ENCODE measurements around the gene B4GALNT4. TPM values are rescaled to one million over a fixed set of nuclear protein-coding genes. Genes with fewer than 3 reads are reported as not detected.

Gene B4GALNT4
- total and polyA plus RNA-seq, 2 of the 13 experiments (the other 11 are each of a cell fraction or from before 2014, with no cell fraction given): 30.5 to 50.1 TPM

DNA sequence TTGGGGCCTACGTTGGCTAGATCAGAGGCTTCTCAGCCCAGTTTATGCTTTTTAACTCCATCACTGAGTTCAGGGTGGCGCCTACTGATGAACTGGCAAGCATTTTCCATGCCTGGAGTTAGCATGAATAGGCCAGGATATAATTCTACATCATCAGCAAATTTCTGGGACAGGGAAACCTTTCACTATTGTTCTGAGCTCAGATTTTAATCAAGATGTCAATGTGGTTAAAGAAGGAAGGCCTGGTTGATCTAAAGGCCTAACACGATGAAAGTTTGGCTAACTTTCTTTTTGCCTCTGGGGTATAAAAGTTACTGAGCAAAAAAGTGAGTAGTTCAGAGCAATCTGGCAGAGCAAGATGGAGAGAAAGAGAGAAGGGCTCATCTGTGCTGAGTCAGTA, 27.0 kb upstream of the B4GALNT4 start:
- ChIA-PET CTCF (ENCODE audit: low intra/inter-chr PET ratio, low total read pairs) (no interaction called here), POLR2A (no interaction called here)
- Histone ChIP-seq H3K4me3 (replicated peaks in 1 of 3; ENCODE audit: insufficient read depth in 1 of 3, low read depth in 2 of 3, low read length in 3 of 3) (no peak overlapping the region), H3K79me2 (ENCODE audit: insufficient read depth, low read length) (no peaks in the 10 kb centered on the region), H3K27ac (ENCODE audit: extremely low read length, insufficient read depth, low read length) (no peak overlapping the region), H3K4me1 (ENCODE audit: insufficient read depth, low read length) (no peaks in the 10 kb centered on the region; the same call in 1 of the 2 replicates), H2AFZ (ENCODE audit: low read length) (no peak overlapping the region), H3K9me3 (ENCODE audit: low read length) (no peaks in the 10 kb centered on the region), H3K27me3 (ENCODE audit: control insufficient read depth in 1 of 2, insufficient read depth in 2 of 2, low read length in 2 of 2) (peaks cover 1 to 2% of the 10 kb centered on the region in 2 experiments; a peak in 2 of 5 replicates), H3K4me2 (ENCODE audit: low read depth, low read length) (no peak overlapping the region), H3K36me3 (replicated peaks in 1 of 2; ENCODE audit: control insufficient read depth in 1 of 2, insufficient read depth in 2 of 2, low read length in 2 of 2) (no peaks in the 10 kb centered on the region), H4K20me1 (ENCODE audit: insufficient read depth, low read length) (no peaks in the 10 kb centered on the region), H3K9ac (ENCODE audit: insufficient read depth, low read depth, low read length) (no peak overlapping the region)
- DNase-seq (ENCODE audit: low spot score) (no peak), FAIRE-seq (no peak), ATAC-seq (no peak)
- TF ChIP-seq SATB2 (CRISPR knock-in tag; IDR thresholded peaks at IDR 0.05): no peak
- TF ChIP-seq MAFK (conservative IDR thresholded peaks at IDR 0.05 in 1 of 2, IDR thresholded peaks at IDR 0.05 in 1 of 2; ENCODE audit: low read length in 2 of 2): peak; percentile 83 to 84
- no peak for TF ChIP-seq NFIC (IDR thresholded peaks at IDR 0.05; ENCODE audit: low read length)
- TF ChIP-seq MAFF (IDR thresholded peaks at IDR 0.05; ENCODE audit: low read depth, low read length): peak; percentile 77
- no peak for TF ChIP-seq ZNF614 (CRISPR knock-in tag; IDR thresholded peaks at IDR 0.05; ENCODE audit: borderline replicate concordance)
- no TSS peak for BruUV-seq (replicated peaks)
- in situ Hi-C loops (cut with HindIII; ENCODE audit: extremely low pct_ligation_motif_present, low pct_unique_long_range_greater_than_20kb) (no loop called here), intact Hi-C loops (cut with micrococcal nuclease; ENCODE audit: unreplicated experiment) (no loop called here)
- WGBS (ENCODE audit: low lambda C conversion rate): 47% methylated on average over 3 of the region's 3 CpGs

DNA sequence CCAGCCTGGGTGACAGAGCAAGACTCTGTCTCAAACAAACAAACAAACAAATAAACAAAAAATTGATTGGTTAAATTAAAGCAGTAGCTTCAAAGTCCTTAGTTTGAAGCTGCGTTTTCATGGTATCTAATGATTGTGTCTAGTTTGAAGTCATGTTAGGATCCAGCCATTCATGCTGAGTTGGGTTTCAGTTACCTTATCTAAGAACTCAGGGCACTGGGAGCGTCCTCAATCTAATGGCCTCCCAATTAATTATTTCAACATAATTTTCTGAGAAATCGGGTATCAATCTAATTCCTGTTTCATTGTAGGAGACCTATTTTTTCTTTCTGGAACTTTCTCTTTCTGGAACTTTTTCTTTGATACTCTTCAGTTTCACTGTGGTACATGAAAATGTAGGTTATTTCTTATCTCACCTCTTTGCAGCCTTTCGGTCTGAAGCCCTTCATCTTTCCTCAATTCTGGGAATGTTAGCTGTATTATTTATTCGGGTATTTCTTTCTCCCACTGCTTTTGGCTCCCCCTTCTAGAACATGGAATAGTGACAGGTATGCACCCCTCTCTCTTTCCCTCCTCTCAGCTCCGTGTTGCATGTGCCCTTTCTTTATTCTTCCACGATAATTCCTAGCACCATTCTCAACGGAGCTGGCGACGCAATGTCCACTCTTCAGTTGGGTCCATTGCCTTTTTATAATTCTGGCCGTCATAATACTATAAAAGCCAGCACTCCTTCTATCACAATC, 24.3 kb upstream of the B4GALNT4 start:
- POLR2A ChIA-PET: no interaction called here
- TF ChIP-seq ZNF619 (CRISPR knock-in tag; IDR thresholded peaks at IDR 0.05) (no peak), ZNF337 (CRISPR knock-in tag; IDR thresholded peaks at IDR 0.05; ENCODE audit: borderline replicate concordance, low read depth) (no peak), HNRNPUL1 (IDR thresholded peaks at IDR 0.05; ENCODE audit: low read depth, low read length) (no peak), ZNF501 (CRISPR knock-in tag; IDR thresholded peaks at IDR 0.05) (no peak), MXD4 (CRISPR knock-in tag; IDR thresholded peaks at IDR 0.05) (no peak), SMARCE1 (IDR thresholded peaks at IDR 0.05; ENCODE audit: borderline replicate concordance) (no peak), RCOR2 (CRISPR knock-in tag; IDR thresholded peaks at IDR 0.05) (no peak), ERF (CRISPR knock-in tag; IDR thresholded peaks at IDR 0.05) (no peak), CBX2 (IDR thresholded peaks at IDR 0.05; ENCODE audit: low read depth, low read length) (no peak), CBX2 (CRISPR knock-in tag; IDR thresholded peaks at IDR 0.05; ENCODE audit: low read depth) (no peak), MATR3 (CRISPR knock-in tag; IDR thresholded peaks at IDR 0.05) (no peak), SNAPC2 (CRISPR knock-in tag; IDR thresholded peaks at IDR 0.05) (no peak)
- TF ChIP-seq, protein P1, sequence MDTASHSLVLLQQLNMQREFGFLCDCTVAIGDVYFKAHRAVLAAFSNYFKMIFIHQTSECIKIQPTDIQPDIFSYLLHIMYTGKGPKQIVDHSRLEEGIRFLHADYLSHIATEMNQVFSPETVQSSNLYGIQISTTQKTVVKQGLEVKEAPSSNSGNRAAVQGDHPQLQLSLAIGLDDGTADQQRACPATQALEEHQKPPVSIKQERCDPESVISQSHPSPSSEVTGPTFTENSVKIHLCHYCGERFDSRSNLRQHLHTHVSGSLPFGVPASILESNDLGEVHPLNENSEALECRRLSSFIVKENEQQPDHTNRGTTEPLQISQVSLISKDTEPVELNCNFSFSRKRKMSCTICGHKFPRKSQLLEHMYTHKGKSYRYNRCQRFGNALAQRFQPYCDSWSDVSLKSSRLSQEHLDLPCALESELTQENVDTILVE (CRISPR knock-in tag; IDR thresholded peaks at IDR 0.05): no peak
- TF ChIP-seq, protein P2, sequence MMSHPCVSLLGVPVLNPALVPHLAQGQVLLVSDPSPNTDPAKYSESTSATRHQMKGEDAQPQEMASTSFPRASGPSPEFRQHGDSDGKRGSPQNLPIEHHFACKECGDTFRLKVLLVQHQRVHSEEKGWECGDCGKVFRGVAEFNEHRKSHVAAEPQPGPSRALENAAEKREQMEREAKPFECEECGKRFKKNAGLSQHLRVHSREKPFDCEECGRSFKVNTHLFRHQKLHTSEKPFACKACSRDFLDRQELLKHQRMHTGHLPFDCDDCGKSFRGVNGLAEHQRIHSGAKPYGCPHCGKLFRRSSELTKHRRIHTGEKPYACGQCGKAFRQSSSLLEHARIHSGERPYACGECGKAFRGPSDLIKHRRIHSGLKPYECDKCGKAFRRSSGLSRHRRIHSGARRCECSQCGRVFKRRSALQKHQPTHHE (CRISPR knock-in tag; IDR thresholded peaks at IDR 0.05; ENCODE audit: borderline replicate concordance): no peak

More for the DNA sequence above, 24.3 kb upstream of the B4GALNT4 start:
- no peaks in the 10 kb centered on the region for H3K36me3 ChIP-seq (replicated peaks in 1 of 2; ENCODE audit: control insufficient read depth in 1 of 2, insufficient read depth in 2 of 2, low read length in 2 of 2)
- intact Hi-C loops (cut with micrococcal nuclease; ENCODE audit: unreplicated experiment) (no loop called here), in situ Hi-C loops (cut with HindIII; ENCODE audit: extremely low pct_ligation_motif_present, low pct_unique_long_range_greater_than_20kb) (no loop called here)
- BruUV-seq (replicated peaks): no TSS peak
- 55% methylated on average over 11 of the region's 11 CpGs for WGBS (ENCODE audit: low lambda C conversion rate)
- DNase-seq (ENCODE audit: low spot score) (no peak), FAIRE-seq (no peak), ATAC-seq (no peak)
- no peaks in the 10 kb centered on the region for H3K79me2 ChIP-seq (ENCODE audit: insufficient read depth, low read length)
- CTCF ChIA-PET (ENCODE audit: low intra/inter-chr PET ratio, low total read pairs): no interaction called here
- H3K4me3 ChIP-seq (replicated peaks in 1 of 3; ENCODE audit: insufficient read depth in 1 of 3, low read depth in 2 of 3, low read length in 3 of 3): no peak overlapping the region
- H3K9ac ChIP-seq (ENCODE audit: insufficient read depth, low read depth, low read length): no peak overlapping the region
- H3K4me2 ChIP-seq (ENCODE audit: low read depth, low read length): no peak overlapping the region
- peaks cover 18% of the 10 kb centered on the region for H3K4me1 ChIP-seq (ENCODE audit: insufficient read depth, low read length)
- no peak overlapping the region for H3K27ac ChIP-seq (ENCODE audit: extremely low read length, insufficient read depth, low read length)
- no peaks in the 10 kb centered on the region for H4K20me1 ChIP-seq (ENCODE audit: insufficient read depth, low read length)
- peaks cover 1 to 2% of the 10 kb centered on the region in 2 experiments; a peak in 2 of 5 replicates for H3K27me3 ChIP-seq (ENCODE audit: control insufficient read depth in 1 of 2, insufficient read depth in 2 of 2, low read length in 2 of 2)
- no peaks in the 10 kb centered on the region for H3K9me3 ChIP-seq (ENCODE audit: low read length)
- H2AFZ ChIP-seq (ENCODE audit: low read length): no peak overlapping the region
